ENCODE data around the gene MLYCD.

- TF ChIP-seq CTCF (IDR thresholded peaks at IDR 0.05; ENCODE audit: low read depth, low read length) (no peak), EZH2phosphoT487 (IDR thresholded peaks at IDR 0.05; ENCODE audit: low read depth) (no peak)
Observed at GRCh38 chr16:83968306-83968851, 69.5 kb downstream of the MLYCD start.
